Measurements from ENCODE around the gene APPBP2. TPM values are rescaled to one million over a fixed set of nuclear protein-coding genes. Genes with fewer than 3 reads are reported as not detected.

APPBP2 gene
- total RNA-seq, 3 donors from 2014 or later: 26.6 to 41.9 (median 30.2) TPM

GRCh38 chr17:60545465-60546191, 19.6 kb upstream of the APPBP2 start:
- DNase-seq (ENCODE audit: low spot score in 2 of 2): no peak
- no peak overlapping the region for H3K27ac ChIP-seq
- H3K36me3 ChIP-seq: no peaks in the 10 kb centered on the region
- H3K9me3 ChIP-seq: no peaks in the 10 kb centered on the region
- H3K27me3 ChIP-seq: no peaks in the 10 kb centered on the region
- H3K4me1 ChIP-seq: no peaks in the 10 kb centered on the region
- no peak for TF ChIP-seq POLR2AphosphoS5 (IDR thresholded peaks at IDR 0.05)
- TF ChIP-seq CTCF (IDR thresholded peaks at IDR 0.05): no peak
- TF ChIP-seq POLR2A (IDR thresholded peaks at IDR 0.05): no peak
- no peak overlapping the region for H3K4me3 ChIP-seq
- intact Hi-C loops (cut with DNase I; ENCODE audit: low total_unique reads): no loop called here

GRCh38 chr17:60542071-60542470, 16.0 kb upstream of the APPBP2 start:
- intact Hi-C loops (cut with DNase I; ENCODE audit: low total_unique reads): no loop called here
- TF ChIP-seq CTCF (IDR thresholded peaks at IDR 0.05) (no peak), POLR2AphosphoS5 (IDR thresholded peaks at IDR 0.05) (no peak), POLR2A (IDR thresholded peaks at IDR 0.05) (no peak)

GRCh38 chr17:60540460-60540859, 14.4 kb upstream of the APPBP2 start:
- DNase-seq (ENCODE audit: low spot score in 2 of 2): no peak
- H3K27me3 ChIP-seq: no peaks in the 10 kb centered on the region
- no peak overlapping the region for H3K27ac ChIP-seq
- intact Hi-C loops (cut with DNase I; ENCODE audit: low total_unique reads): no loop called here
- H3K4me1 ChIP-seq: no peaks in the 10 kb centered on the region
- no peak overlapping the region for H3K4me3 ChIP-seq
- no peak for TF ChIP-seq POLR2AphosphoS5 (IDR thresholded peaks at IDR 0.05)
- no peak for TF ChIP-seq CTCF (IDR thresholded peaks at IDR 0.05)
- no peak for TF ChIP-seq POLR2A (IDR thresholded peaks at IDR 0.05)
- H3K9me3 ChIP-seq: no peaks in the 10 kb centered on the region
- H3K36me3 ChIP-seq: no peaks in the 10 kb centered on the region

More at GRCh38 chr17:60542071-60542470, 16.0 kb upstream of the APPBP2 start:
- no peaks in the 10 kb centered on the region for H3K36me3 ChIP-seq
- no peak for DNase-seq (ENCODE audit: low spot score in 2 of 2)
- no peaks in the 10 kb centered on the region for H3K9me3 ChIP-seq
- no peaks in the 10 kb centered on the region for H3K27me3 ChIP-seq
- no peak overlapping the region for H3K4me3 ChIP-seq
- no peak overlapping the region for H3K27ac ChIP-seq
- no peaks in the 10 kb centered on the region for H3K4me1 ChIP-seq

GRCh38 chr17:60539807-60540206, 13.8 kb upstream of the APPBP2 start:
- intact Hi-C loops (cut with DNase I; ENCODE audit: low total_unique reads): no loop called here
- no peak for TF ChIP-seq POLR2AphosphoS5 (IDR thresholded peaks at IDR 0.05)
- no peak for TF ChIP-seq POLR2A (IDR thresholded peaks at IDR 0.05)
- TF ChIP-seq CTCF (IDR thresholded peaks at IDR 0.05): no peak
- Histone ChIP-seq H3K9me3 (no peaks in the 10 kb centered on the region), H3K4me1 (no peaks in the 10 kb centered on the region), H3K27me3 (no peaks in the 10 kb centered on the region), H3K4me3 (no peak overlapping the region), H3K27ac (no peak overlapping the region), H3K36me3 (no peaks in the 10 kb centered on the region)
- no peak for DNase-seq (ENCODE audit: low spot score in 2 of 2)

- H3K27me3 ChIP-seq: no peaks in the 10 kb centered on the region
- H3K27ac ChIP-seq: no peak overlapping the region
- H3K4me1 ChIP-seq: no peaks in the 10 kb centered on the region
- TF ChIP-seq POLR2A (IDR thresholded peaks at IDR 0.05) (no peak), POLR2AphosphoS5 (IDR thresholded peaks at IDR 0.05) (no peak), CTCF (IDR thresholded peaks at IDR 0.05) (no peak)
- H3K4me3 ChIP-seq: no peak overlapping the region
- intact Hi-C loops (cut with DNase I; ENCODE audit: low total_unique reads): no loop called here
- no peak for DNase-seq (ENCODE audit: low spot score in 2 of 2)
- no peaks in the 10 kb centered on the region for H3K9me3 ChIP-seq
- no peaks in the 10 kb centered on the region for H3K36me3 ChIP-seq
Measured at GRCh38 chr17:60538726-60539125, 12.7 kb upstream of the APPBP2 start.

All from breast epithelium (tissue), 4 donors.